Hippocampal formation (tissue), 2 donors: ENCODE data around the gene AMTN.
"Not testable (repeated sequence)": the region's sequence is repeated elsewhere in the genome, so short reads cannot be mapped to it uniquely, and the experiment has no call there.

Experiments
- DNase-seq, 2 donors: peaks; one replicate each; lab custom pipeline; 2025; lab: John Stamatoyannopoulos, UW

Gene AMTN

GRCh38 chr4:70518269-70518668 lies at the start of gene AMTN:
Gene AMTN, plus strand, starts transcription at chr4:70518569. Its CDS starts 209 bp downstream, at chr4:70518778.
- no peak for DNase-seq

- no peak for DNase-seq
These were observed 46.5 kb upstream of the AMTN start, which contains the start of gene MUC7 for GRCh38 chr4:70471897-70472296. Gene MUC7, plus strand, starts transcription at chr4:70472197. Its CDS starts 1,825 bp downstream, at chr4:70474022.

- no peak for DNase-seq
These were observed 44.7 kb upstream of the AMTN start for GRCh38 chr4:70473679-70474078.

GRCh38 chr4:70488748-70489147 lies 29.6 kb upstream of the AMTN start:
- no peak for DNase-seq

- no peak for DNase-seq
These were observed 22.1 kb upstream of the AMTN start for GRCh38 chr4:70496231-70496630.

- DNase-seq = not testable (repeated sequence)
These were observed 16.5 kb upstream of the AMTN start for GRCh38 chr4:70501838-70502237.

- no peak for DNase-seq
These were observed 13.6 kb upstream of the AMTN start for GRCh38 chr4:70504733-70505132.

- peak; percentile 2 to 29 for DNase-seq
These were observed 13.1 kb upstream of the AMTN start for GRCh38 chr4:70505151-70505748.

- DNase-seq = no peak
These were observed 9.6 kb upstream of the AMTN start for GRCh38 chr4:70508801-70509200.

GRCh38 chr4:70511365-70511764 lies 7.0 kb upstream of the AMTN start:
- DNase-seq = no peak

GRCh38 chr4:70515367-70516250 lies 2.8 kb upstream of the AMTN start:
- DNase-seq = no peak

GRCh38 chr4:70518716-70519115 lies 347 bp downstream of the AMTN start:
- no peak for DNase-seq

- DNase-seq = no peak
These were observed 4.3 kb downstream of the AMTN start for GRCh38 chr4:70522626-70523025.

- DNase-seq = no peak
These were observed 12.6 kb downstream of the AMTN start for GRCh38 chr4:70530997-70531396.

- no peak for DNase-seq
These were observed 13.6 kb downstream of the AMTN start for GRCh38 chr4:70531981-70532380.

- no peak for DNase-seq
These were observed 14.8 kb downstream of the AMTN start for GRCh38 chr4:70533211-70533610.

GRCh38 chr4:70533791-70534190 lies 15.4 kb downstream of the AMTN start:
- no peak for DNase-seq

GRCh38 chr4:70534886-70535285 lies 16.5 kb downstream of the AMTN start:
- DNase-seq = not testable (repeated sequence)

- no peak for DNase-seq
These were observed 20.5 kb downstream of the AMTN start for GRCh38 chr4:70538869-70539268.

GRCh38 chr4:70544279-70544868 lies 26.0 kb downstream of the AMTN start:
- DNase-seq = no peak

GRCh38 chr4:70556856-70557255 lies 38.5 kb downstream of the AMTN start:
- no peak for DNase-seq

GRCh38 chr4:70559211-70559830 lies 41.0 kb downstream of the AMTN start:
- peak; percentile 36 to 58 for DNase-seq
